GM12875 (cell line): ENCODE data around the gene SLIT3.
"Not testable (repeated sequence)": the region's sequence is repeated elsewhere in the genome, so short reads cannot be mapped to it uniquely, and the experiment has no call there.

ENCODE experiments used
- H3K4me3 ChIP-seq: one replicate; pipeline ENCODE4 v1.5.1; 2011; ENCODE audit warnings: low read depth, low read length, control low read depth
- TF ChIP-seq, protein P1 (sequence below): IDR thresholded peaks from 2 replicates; pipeline ENCODE4 v1.5.1; 2011; ENCODE audit warnings: low read depth, mild to moderate bottlenecking, control low read depth, inconsistent platforms, low read length, moderate library complexity, borderline replicate concordance; ENCODE audit not compliant: insufficient read depth

SLIT3 gene

DNA sequence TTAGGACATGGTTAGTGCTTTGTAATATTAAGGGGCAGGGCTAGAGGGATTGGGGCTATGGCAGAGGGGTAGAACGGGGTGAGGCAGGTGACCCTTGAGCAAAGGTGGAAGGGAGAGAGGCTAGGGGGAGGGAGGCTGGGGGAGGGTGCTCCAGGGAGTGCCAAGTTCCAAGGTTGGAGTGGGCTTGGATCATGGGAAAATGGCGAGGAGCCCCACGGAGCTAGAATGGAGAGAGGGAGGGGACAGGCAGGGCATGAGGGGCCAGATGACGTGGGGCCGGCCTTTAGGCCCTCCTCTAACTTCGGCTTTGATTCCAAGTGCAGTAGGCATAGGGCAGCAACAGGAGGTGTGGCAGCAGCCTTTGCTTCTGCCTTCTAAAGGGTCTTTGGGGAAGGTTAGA, 550.0 kb downstream of the SLIT3 start:
- TF ChIP-seq, protein P1, sequence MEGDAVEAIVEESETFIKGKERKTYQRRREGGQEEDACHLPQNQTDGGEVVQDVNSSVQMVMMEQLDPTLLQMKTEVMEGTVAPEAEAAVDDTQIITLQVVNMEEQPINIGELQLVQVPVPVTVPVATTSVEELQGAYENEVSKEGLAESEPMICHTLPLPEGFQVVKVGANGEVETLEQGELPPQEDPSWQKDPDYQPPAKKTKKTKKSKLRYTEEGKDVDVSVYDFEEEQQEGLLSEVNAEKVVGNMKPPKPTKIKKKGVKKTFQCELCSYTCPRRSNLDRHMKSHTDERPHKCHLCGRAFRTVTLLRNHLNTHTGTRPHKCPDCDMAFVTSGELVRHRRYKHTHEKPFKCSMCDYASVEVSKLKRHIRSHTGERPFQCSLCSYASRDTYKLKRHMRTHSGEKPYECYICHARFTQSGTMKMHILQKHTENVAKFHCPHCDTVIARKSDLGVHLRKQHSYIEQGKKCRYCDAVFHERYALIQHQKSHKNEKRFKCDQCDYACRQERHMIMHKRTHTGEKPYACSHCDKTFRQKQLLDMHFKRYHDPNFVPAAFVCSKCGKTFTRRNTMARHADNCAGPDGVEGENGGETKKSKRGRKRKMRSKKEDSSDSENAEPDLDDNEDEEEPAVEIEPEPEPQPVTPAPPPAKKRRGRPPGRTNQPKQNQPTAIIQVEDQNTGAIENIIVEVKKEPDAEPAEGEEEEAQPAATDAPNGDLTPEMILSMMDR = no peak
- no peak overlapping the region for H3K4me3 ChIP-seq

DNA sequence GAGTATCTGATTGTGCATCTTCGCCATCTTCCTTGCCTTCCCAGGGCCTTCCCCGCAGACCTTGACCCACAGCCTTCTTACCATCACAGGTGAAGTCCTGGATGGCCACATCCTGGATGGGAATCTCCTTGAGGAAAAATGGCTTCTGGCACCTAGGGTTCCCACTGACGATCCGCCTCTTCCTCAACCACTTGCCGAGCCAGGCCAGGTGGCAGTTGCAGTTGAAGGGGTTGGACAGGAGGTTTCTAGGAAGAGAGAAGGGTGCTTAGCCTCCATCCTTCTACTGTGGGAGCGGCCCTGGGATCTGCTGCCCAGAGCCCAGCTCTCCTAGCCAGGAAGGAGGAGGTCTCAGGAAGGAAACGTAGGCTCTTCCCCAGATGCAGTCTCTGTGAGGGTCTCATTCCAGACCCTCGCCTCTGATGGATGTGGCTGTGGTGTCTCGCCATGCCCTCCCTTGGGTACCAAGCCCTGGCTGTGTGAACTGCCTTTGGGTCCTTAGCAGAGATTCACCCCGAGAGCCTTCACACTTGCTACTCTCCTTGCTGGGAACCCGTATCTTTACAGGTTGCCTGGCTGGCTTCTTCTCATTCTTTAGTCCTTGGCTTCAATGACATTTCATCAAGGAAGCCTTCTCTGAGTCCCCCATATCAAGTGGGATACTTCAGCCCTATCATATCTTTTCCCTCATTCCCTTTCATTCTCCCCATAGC, 551.4 kb downstream of the SLIT3 start:
- TF ChIP-seq, protein P1 = no peak
- no peak overlapping the region for H3K4me3 ChIP-seq

DNA sequence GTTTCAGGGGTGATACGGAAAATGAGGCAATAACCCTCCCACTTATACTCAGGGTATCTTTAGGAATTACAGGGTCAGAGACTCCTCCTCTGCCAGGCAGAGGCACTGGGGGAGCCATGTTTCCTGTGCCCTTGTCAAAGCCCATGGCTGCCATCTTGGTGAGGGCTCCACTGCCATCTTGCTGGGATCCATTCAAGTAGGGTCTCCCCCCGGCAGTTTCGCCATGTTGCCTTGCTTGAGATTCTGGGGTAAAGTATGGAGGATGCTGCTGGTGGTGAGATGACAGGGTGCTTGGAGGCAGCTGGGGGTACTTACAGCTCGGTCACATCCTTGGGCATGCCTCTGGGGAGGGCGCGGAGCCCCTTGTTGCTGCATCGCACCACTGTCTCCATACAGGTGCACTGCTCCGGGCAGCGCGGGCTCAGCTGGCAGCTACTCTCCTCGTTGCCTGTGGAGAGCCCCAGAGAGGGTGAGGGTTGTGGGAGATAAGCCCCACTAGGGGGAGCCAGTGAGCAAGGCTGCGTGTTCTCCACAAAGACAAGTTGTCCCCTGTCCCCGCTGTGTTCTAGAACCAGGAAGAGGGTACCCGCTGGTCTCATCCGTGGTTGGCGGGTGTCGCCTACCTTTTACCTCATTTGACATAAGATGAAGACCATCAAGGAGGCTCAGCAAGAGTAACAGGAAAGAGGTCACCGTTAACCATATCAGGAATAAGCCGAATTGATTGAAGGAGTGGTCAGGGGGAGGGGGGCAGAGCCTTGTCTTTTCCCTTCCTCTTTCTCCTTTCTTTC, 552.8 kb downstream of the SLIT3 start:
- TF ChIP-seq, protein P1 = peak; percentile 87
- H3K4me3 ChIP-seq = no peak overlapping the region

DNA sequence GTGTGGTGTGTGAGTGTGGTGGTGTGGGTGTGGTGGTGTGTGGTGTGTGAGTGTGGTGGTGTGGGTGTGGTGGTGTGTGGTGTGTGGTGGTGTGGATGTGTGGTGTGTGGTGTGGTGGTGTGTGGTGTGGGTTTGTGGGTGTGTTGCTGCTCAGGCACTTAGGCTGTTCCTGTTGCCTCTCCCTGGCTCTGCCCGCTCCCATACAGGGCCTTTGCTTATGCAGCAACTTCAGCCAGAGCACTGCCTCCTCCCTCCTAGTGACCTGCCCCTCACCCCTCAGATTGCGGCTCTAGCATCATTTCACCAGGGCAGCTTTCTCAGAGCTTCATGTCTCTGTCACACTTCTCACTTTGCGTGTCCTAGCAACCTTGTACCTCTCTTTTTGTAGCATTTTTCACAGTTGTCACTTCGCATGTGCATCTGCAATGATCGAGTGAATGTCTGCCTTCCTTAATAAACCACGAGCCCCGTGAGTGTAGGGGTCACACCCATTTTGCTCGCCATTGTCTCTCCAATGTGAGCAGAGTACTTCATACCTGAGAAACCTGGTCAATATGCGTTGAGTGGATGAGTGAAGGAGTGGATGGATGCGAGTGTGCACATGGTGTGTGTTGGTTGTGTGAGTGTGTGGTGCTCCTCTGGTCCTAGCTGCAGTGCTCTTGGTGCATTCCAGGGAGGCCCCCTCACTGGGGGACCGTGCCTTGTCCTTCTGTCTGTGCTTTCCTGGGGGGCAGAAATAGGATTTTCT, 553.9 kb downstream of the SLIT3 start:
- TF ChIP-seq, protein P1 = no peak

DNA sequence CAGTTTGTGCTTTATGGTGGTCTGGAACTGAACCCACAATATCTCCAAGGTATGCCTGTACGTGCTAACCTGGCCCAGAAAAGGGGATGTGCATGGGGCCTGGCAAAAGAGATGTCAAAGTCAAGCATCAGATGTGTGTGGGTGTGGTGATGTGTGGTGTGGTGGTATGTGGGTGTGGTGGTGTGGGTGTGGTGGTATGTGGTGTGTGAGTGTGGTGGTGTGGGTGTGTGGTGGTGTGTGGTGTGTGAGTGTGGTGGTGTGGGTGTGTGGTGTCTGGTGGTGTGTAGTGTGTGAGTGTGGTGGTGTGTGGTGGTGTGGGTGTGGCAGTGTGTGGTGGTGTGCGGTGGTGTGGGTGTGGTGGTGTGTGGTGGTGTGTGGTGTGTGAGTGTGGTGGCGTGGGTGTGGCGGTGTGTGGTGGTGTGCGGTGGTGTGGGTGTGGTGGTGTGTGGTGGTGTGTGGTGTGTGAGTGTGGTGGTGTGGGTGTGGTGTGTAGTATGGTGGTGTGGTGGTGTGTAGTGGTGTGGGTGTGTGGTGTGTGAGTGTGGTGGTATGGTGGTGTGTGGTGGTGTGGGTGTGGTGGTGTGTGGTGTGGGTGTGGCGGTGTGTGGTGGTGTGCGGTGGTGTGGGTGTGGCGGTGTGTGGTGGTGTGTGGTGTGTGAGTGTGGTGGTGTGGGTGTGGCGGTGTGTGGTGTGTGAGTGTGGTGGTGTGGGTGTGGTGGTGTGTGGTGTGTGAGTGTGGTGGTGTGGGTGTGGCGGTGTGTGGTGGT, 554.6 kb downstream of the SLIT3 start:
- not testable (repeated sequence) for H3K4me3 ChIP-seq

More for the DNA sequence above, 553.9 kb downstream of the SLIT3 start:
- H3K4me3 ChIP-seq = no peak overlapping the region

DNA sequence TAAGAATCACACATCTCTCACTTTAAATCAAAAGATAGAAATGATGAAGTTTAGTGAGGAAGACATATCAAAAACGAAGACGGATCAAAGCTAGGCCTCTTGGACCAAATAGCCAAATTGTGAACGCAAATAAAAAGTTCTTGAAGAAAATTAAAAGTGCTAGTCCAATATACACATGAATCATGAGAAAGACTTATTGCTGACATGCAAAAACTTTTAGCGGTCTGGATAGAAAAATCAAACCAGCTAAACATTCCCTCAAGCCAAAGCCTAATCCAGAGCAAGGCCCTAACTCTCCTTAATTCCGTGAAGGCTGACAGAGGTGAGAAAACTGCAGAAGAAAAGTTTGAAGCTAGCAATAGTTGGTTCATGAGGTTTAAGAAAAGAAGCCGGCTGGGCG, 557.3 kb downstream of the SLIT3 start:
- no peak overlapping the region for H3K4me3 ChIP-seq
- TF ChIP-seq, protein P1 = no peak

DNA sequence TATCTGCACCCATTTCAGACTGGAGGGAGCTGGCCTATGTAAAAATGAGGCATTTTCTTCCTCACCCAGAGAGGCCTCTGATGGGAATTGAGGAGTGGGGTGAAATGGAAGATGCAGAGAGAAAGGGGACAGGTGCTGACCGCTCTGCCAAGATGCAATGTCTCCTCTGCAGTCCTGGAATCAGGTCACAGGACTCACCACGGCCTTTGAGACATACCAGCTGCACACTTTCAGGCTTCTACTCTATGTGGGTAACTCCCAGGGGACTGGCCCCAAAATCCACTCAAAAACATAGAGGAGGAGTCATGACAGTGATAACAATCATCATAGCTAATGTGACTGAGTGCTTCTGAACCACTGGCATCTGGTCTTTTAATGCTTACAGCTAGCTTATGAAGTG, 558.6 kb downstream of the SLIT3 start:
- not testable (repeated sequence) for H3K4me3 ChIP-seq
